22Rv1 (cell line): Measurements from ENCODE around the gene TIMM29.
"Not testable (repeated sequence)": the region's sequence is repeated elsewhere in the genome, so short reads cannot be mapped to it uniquely, and the experiment has no call there.

Source experiments
- H3K27ac ChIP-seq: fragments of 450-650 bp; 2 replicates; pipeline ENCODE4 v1.5.1; 2017
- ZFX ChIP-seq: fragments of 450-650 bp; IDR thresholded peaks from 2 replicates; pipeline ENCODE4 v1.6.1; 2017; ENCODE audit warnings: antibody characterized with exemption, borderline replicate concordance
- TF ChIP-seq, protein P1 (sequence below): fragments of 450-650 bp; IDR thresholded peaks from 2 replicates; pipeline ENCODE4 v1.5.1; 2017; ENCODE audit warnings: mild to moderate bottlenecking

TIMM29 gene

DNA sequence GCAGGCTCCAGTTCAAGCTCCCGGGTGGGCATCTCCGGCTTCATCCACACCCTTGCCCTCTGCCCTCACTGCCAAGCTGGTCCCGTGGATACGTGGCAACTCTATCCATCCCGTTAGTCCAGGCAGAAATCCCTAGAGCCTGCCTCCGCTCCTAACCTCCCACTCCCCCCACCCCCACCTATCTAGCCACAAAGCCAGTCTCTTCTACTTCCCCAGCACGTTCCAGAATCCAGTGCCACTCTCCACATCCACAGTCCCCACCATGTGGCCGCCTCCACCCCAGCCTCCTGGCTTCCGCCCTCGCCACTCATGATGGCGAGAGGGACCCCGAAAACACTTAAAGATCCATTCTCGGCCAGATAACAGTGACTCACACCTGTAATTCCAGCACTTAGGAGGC lies 4.0 kb upstream of the TIMM29 start:
- TF ChIP-seq ZFX: no peak
- TF ChIP-seq, protein P1, sequence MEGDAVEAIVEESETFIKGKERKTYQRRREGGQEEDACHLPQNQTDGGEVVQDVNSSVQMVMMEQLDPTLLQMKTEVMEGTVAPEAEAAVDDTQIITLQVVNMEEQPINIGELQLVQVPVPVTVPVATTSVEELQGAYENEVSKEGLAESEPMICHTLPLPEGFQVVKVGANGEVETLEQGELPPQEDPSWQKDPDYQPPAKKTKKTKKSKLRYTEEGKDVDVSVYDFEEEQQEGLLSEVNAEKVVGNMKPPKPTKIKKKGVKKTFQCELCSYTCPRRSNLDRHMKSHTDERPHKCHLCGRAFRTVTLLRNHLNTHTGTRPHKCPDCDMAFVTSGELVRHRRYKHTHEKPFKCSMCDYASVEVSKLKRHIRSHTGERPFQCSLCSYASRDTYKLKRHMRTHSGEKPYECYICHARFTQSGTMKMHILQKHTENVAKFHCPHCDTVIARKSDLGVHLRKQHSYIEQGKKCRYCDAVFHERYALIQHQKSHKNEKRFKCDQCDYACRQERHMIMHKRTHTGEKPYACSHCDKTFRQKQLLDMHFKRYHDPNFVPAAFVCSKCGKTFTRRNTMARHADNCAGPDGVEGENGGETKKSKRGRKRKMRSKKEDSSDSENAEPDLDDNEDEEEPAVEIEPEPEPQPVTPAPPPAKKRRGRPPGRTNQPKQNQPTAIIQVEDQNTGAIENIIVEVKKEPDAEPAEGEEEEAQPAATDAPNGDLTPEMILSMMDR: no peak
- H3K27ac ChIP-seq: no peak overlapping the region

DNA sequence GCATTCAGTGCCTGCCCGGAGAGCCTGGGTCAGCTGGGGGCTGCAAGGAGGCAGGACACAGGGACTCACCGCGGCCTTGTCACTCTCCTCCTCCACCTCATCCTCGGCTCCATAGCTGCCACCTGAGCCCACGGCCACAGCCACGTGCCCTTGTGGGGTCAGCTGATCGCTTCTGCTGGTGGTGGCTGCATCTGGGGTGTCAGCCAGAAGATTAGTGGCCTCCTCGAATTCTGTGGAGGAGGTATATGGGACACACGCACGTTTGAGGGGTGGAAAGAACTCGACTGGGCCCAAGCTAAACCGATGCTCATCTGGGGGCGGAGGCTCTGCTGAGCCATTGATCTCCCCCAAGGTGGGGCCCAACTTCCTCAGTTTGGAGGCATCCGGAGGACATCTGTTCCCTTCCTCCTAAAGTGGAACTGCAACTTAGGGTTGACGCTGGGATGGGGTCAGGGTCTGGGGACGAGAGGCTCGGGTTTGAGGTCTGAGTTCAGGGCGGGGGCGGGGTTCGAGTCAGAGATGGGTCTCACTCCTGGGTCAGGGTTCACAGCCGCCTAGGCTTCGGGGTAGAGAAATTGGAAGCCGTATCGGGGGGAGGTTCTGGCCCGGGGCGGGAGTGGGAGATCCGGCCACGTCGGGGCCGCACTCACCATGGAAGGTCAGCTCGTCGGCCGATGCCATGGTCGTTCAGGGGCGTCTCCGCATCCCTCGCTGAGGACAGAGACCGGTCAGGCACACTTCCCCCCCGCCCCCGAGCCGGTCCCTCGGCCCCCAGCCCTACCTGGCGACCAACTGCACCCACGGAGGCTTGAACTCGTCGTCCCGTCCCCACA lies 665 bp upstream of the TIMM29 start:
- TF ChIP-seq, protein P1: no peak
- TF ChIP-seq ZFX: no peak
- peak overlapping the region; percentile 73 for H3K27ac ChIP-seq

DNA sequence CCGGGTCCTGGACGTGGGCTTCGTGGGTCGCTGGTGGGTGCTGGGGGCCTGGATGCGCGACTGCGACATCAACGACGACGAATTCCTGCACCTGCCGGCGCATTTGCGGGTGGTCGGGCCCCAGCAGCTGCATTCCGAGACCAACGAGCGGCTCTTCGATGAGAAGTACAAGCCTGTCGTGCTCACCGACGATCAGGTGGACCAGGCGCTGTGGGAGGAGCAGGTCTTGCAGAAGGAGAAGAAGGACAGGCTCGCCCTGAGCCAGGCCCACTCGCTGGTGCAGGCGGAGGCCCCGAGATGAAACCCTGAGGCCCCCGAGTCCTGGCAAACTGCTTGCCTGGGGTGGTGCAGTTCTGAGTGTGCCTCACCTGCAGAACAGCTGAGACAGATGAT lies 787 bp downstream of the TIMM29 start:
- peak overlapping the region; percentile 73 for H3K27ac ChIP-seq
- TF ChIP-seq ZFX: no peak
- TF ChIP-seq, protein P1: no peak

DNA sequence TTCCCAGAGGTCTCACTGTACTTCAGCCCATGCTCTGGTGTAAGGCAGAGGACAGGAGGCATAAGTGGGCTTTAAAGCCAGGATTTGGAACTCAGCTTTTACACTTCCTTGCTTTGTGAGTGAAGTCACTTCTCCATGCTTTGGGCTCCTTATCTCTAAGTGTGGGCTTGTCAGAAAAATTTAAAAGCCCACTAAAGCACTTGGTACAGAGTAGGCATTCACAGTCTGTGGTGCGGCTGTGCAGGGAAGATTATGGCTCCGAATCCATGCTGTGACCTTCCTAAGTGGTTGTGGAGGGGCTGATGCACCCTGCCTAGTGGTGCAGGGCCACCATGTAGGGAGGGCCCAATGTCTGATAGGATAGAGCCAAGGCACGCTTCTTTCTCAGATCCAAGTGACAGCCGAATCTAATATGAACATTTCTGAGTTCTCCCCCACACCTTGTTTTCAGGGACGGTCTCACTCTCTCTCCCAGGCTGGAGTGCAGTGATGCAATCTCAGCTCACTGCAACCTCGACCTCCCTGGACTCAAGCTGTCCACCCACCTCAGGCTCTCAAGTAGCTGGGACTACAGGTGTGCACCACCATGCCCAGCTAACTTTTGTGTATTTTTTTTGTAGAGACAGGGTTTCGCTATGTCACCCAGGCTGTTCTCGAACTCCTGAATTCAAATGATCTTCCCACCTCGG lies 6.9 kb downstream of the TIMM29 start:
- TF ChIP-seq, protein P1: no peak
- no peak for TF ChIP-seq ZFX
- H3K27ac ChIP-seq: no peak overlapping the region

DNA sequence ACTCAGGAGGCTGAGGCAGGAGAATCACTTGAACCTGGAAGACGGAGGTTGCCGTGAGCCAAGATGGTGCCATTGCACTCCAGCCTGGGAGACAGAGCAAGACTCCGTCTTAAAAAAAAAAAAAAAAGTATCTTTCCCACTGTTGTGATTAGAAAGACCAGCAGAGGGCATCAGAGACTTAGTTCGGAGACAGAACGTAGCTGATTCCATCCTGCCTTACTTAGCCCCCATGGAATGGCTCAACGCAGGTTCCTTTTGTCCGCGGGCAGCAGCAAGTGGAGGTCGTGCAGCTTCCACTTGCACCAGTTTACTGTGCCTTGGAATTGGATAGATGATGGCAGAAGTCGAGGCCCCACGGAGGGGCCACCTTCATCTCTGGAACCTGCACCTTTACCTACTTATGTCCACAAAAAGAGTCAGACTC lies 8.1 kb downstream of the TIMM29 start:
- H3K27ac ChIP-seq: peak overlapping the region; percentile 38; the same call in 1 of the 2 replicates
- TF ChIP-seq, protein P1: peak; percentile 84
- TF ChIP-seq ZFX: no peak

DNA sequence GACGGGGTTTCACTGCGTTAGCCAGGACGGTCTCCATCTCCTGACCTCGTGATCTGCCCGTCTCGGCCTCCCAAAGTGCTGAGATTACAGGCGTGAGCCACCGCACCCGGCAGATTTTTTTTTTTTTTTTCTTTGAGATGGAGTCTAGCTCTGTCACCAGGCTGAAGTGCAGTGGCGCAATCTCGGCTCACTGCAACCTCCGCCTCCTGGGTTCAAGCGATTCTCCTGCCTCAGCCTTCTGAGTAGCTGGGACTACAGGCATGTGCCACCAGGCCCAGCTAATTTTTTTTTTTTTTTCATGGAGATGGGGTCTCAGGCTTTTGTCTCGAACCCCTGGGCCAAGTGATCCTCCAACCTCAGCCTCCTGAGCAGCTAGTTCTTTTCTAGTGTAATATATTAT lies 13.0 kb downstream of the TIMM29 start:
- H3K27ac ChIP-seq: peak overlapping the region; percentile 94

DNA sequence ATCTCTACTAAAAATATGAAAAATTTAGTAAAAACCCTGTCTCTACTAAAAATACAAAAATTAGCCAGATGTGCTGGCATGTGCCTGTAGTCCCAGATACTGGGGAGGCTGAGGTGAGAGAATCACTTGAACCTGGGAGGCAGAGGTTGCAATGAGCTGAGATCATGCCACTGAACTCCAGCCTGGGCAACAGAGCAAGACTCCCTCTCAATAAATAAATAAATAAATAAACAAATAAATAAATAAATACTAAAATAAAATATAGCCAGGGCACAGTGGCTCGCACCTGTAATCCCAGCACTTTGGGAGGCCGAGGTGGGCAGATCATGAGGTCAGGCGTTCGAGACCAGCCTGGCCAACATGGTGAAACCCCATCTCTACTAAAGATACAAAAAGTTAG lies 14.8 kb downstream of the TIMM29 start:
- not testable (repeated sequence) for H3K27ac ChIP-seq

DNA sequence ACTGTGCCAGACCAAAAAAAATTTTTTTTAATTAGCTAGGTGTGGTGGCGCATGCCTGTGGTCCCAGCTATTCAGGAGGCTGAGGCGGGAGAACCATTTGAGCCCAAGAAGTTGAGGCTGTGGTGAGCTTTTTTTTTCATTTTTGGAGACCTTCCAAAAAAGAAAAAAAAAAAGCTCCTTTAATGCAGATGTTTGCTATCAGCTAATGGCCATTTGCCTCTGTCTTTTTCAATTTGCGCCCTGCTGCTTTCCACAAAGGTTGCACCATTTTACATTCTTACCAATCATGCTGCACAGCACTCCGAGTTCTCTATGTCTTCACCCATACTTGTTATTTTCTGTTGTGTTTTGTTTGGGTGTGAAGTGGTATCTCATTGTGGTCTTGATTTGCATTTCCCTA lies 16.7 kb downstream of the TIMM29 start:
- no peak overlapping the region for H3K27ac ChIP-seq
- TF ChIP-seq, protein P1: no peak
- no peak for TF ChIP-seq ZFX
